Thyroid gland (tissue), 4 donors: ENCODE data around the gene INIP.

Experiments used
- POLR2A ChIP-seq, 2 donors: fragments of 450-650 bp; IDR thresholded peaks; one replicate each; pipeline ENCODE4 v1.6.1; 2017; ENCODE audit warnings: antibody characterized with exemption in 2 of 2, mild to moderate bottlenecking in 2 of 2, moderate library complexity in 1 of 2
- TF ChIP-seq, protein P1 (sequence below), 6 experiments: fragments of 200-600 bp in 3 of 6; fragments of 450-650 bp in 3 of 6; sonication (generic) in 3 of 6; IDR thresholded peaks; one replicate each; pipeline ENCODE4 v1.5.1; 2016 to 2019; ENCODE audit warnings: antibody characterized with exemption in 6 of 6, mild to moderate bottlenecking in 2 of 6, inconsistent platforms in 1 of 6, moderate library complexity in 1 of 6

DNA sequence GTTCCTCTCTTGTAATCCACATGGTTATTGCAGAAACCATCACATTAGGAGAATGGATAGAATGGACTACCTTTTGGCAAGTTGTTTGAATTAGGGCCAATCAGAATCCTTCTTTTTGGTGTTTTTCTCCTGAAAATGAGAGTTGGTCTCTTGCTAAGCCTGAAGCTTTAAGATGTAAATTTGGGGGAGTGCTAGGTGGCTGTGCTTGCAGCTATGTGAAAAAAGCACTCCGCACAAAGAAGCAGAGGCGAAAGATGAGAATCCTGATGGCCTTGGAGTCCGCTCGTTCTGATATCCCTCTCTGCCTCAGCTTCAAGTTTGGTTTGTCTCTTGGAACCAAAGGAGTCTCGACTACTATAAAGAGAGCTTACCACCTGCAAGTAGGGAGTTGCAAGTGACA lies 63.6 kb downstream of the INIP start:
- TF ChIP-seq, protein P1, sequence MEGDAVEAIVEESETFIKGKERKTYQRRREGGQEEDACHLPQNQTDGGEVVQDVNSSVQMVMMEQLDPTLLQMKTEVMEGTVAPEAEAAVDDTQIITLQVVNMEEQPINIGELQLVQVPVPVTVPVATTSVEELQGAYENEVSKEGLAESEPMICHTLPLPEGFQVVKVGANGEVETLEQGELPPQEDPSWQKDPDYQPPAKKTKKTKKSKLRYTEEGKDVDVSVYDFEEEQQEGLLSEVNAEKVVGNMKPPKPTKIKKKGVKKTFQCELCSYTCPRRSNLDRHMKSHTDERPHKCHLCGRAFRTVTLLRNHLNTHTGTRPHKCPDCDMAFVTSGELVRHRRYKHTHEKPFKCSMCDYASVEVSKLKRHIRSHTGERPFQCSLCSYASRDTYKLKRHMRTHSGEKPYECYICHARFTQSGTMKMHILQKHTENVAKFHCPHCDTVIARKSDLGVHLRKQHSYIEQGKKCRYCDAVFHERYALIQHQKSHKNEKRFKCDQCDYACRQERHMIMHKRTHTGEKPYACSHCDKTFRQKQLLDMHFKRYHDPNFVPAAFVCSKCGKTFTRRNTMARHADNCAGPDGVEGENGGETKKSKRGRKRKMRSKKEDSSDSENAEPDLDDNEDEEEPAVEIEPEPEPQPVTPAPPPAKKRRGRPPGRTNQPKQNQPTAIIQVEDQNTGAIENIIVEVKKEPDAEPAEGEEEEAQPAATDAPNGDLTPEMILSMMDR (IDR thresholded peaks at IDR 0.05), result no peak
- no peak for TF ChIP-seq POLR2A (IDR thresholded peaks at IDR 0.05)
